HG03139 (cell line): ENCODE measurements around the gene SLC9A8.
"Not testable (repeated sequence)": the region's sequence is repeated elsewhere in the genome, so short reads cannot be mapped to it uniquely, and the experiment has no call there.

Experiments used
- ATAC-seq: cut with Tn5 transposase; IDR thresholded peaks from one replicate; pipeline ENCODE4 v1.9.1; 2021; ENCODE audit not compliant: unreplicated experiment

SLC9A8 gene

GRCh38 chr20:49812507-49813304 is at the start of gene SLC9A8:
TSS of gene SLC9A8 (plus strand) at chr20:49812828. CDS start at chr20:49812923, 95 bp downstream.
- peak; percentile 84 for ATAC-seq

- no peak for ATAC-seq
These were observed 49.5 kb upstream of the SLC9A8 start for GRCh38 chr20:49762940-49763766.

- no peak for ATAC-seq
These were observed 47.3 kb upstream of the SLC9A8 start for GRCh38 chr20:49765413-49765736.

GRCh38 chr20:49765846-49766541 is 46.6 kb upstream of the SLC9A8 start:
- no peak for ATAC-seq

- ATAC-seq, result no peak
These were observed 45.6 kb upstream of the SLC9A8 start for GRCh38 chr20:49766979-49767521.

GRCh38 chr20:49768204-49769047 is 44.2 kb upstream of the SLC9A8 start:
- ATAC-seq, result no peak

- no peak for ATAC-seq
These were observed 43.5 kb upstream of the SLC9A8 start for GRCh38 chr20:49769048-49769581.

GRCh38 chr20:49770634-49771033 is 42.0 kb upstream of the SLC9A8 start:
- ATAC-seq, result no peak

GRCh38 chr20:49774213-49774612 is 38.4 kb upstream of the SLC9A8 start:
- not testable (repeated sequence) for ATAC-seq

GRCh38 chr20:49775229-49775693 is 37.4 kb upstream of the SLC9A8 start:
- ATAC-seq, result no peak

GRCh38 chr20:49779972-49780371 is 32.7 kb upstream of the SLC9A8 start:
- no peak for ATAC-seq

- ATAC-seq, result no peak
These were observed 31.0 kb upstream of the SLC9A8 start for GRCh38 chr20:49781676-49782075.

- ATAC-seq, result not testable (repeated sequence)
These were observed 30.2 kb upstream of the SLC9A8 start for GRCh38 chr20:49782439-49782838.

GRCh38 chr20:49783021-49783995 is 29.3 kb upstream of the SLC9A8 start:
- ATAC-seq, result not testable (repeated sequence)

- ATAC-seq, result no peak
These were observed 28.3 kb upstream of the SLC9A8 start for GRCh38 chr20:49784291-49784690.

GRCh38 chr20:49785149-49785851 is 27.3 kb upstream of the SLC9A8 start:
- no peak for ATAC-seq

- peak; percentile 86 for ATAC-seq
These were observed 26.8 kb upstream of the SLC9A8 start for GRCh38 chr20:49785852-49786175.

- ATAC-seq, result no peak
These were observed 26.4 kb upstream of the SLC9A8 start for GRCh38 chr20:49786196-49786595.
